Mesenchymal stem cell (in vitro differentiated cells and primary cell): ENCODE results near the gene NCKAP1.

ENCODE experiments used
- DNase-seq: peaks from one replicate; pipeline ENCODE4 v3.0.0-alpha.2; 2013
- H2AFZ ChIP-seq: one replicate; pipeline ENCODE4 v1.6.1; 2013; ENCODE audit warnings: low read depth, mild to moderate bottlenecking, control low read depth, inconsistent platforms, low read length, moderate library complexity
- H2AK5ac ChIP-seq: 2 replicates; pipeline ENCODE4 v1.6.1; 2013; ENCODE audit warnings: low read length, moderate library complexity, mild to moderate bottlenecking, inconsistent platforms; ENCODE audit not compliant: severe bottlenecking
- H2BK120ac ChIP-seq: one replicate; pipeline ENCODE4 v1.6.1; 2013; ENCODE audit warnings: low read depth, mild to moderate bottlenecking, inconsistent platforms, low read length, moderate library complexity
- H2BK12ac ChIP-seq, 2 experiments: one replicate each; pipeline ENCODE4 v1.6.1; 2013; ENCODE audit warnings: inconsistent platforms in 2 of 2, low read length in 2 of 2, mild to moderate bottlenecking in 2 of 2, moderate library complexity in 2 of 2, control low read depth in 1 of 2
- H2BK15ac ChIP-seq: one replicate; pipeline ENCODE4 v1.6.1; 2013; ENCODE audit warnings: mild to moderate bottlenecking, low read depth, inconsistent platforms; ENCODE audit not compliant: poor library complexity, severe bottlenecking
- H2BK5ac ChIP-seq: 2 replicates; pipeline ENCODE4 v1.6.1; 2013; ENCODE audit warnings: low read depth, mild to moderate bottlenecking, low read length, control low read depth, inconsistent platforms; ENCODE audit not compliant: poor library complexity, severe bottlenecking
- H3K14ac ChIP-seq, 2 experiments: one replicate each; pipeline ENCODE4 v1.6.1; 2013; ENCODE audit warnings: inconsistent platforms in 2 of 2, low read length in 2 of 2, control low read depth in 1 of 2, mild to moderate bottlenecking in 1 of 2, moderate library complexity in 1 of 2
- H3K18ac ChIP-seq, 2 experiments: one replicate each; pipeline ENCODE4 v1.6.1; 2013; ENCODE audit warnings: inconsistent platforms in 2 of 2, low read length in 2 of 2, control low read depth in 1 of 2, low read depth in 1 of 2, mild to moderate bottlenecking in 1 of 2
- H3K23ac ChIP-seq, 2 experiments: one replicate each; pipeline ENCODE4 v1.6.1; 2013; ENCODE audit warnings: inconsistent platforms in 2 of 2, low read length in 2 of 2, mild to moderate bottlenecking in 2 of 2, moderate library complexity in 2 of 2, control low read depth in 1 of 2
- H3K27ac ChIP-seq: 2 replicates; pipeline ENCODE4 v1.5.1; 2013; ENCODE audit warnings: mild to moderate bottlenecking, moderate library complexity, low read length, control low read depth, inconsistent platforms; ENCODE audit not compliant: poor library complexity, severe bottlenecking
- H3K27me3 ChIP-seq, 2 experiments: 2 replicates each; pipeline versions ENCODE4 v1.6.1 to v1.7.0; 2013; ENCODE audit warnings: low read length in 2 of 2, mild to moderate bottlenecking in 2 of 2, moderate library complexity in 2 of 2, control low read depth in 1 of 2, inconsistent platforms in 1 of 2; ENCODE audit not compliant: control insufficient read depth in 1 of 2, insufficient read depth in 1 of 2
- H3K36me3 ChIP-seq, 2 experiments: 2 replicates each; pipeline versions ENCODE4 v1.6.1 to v1.7.0; 2013; ENCODE audit warnings: low read length in 2 of 2, control low read depth in 1 of 2, inconsistent platforms in 1 of 2, low read depth in 1 of 2, mild to moderate bottlenecking in 1 of 2; ENCODE audit not compliant: insufficient read depth in 2 of 2, control insufficient read depth in 1 of 2
- H3K4ac ChIP-seq, 2 experiments: one replicate each; pipeline ENCODE4 v1.6.1; 2013; ENCODE audit warnings: inconsistent platforms in 2 of 2, low read length in 2 of 2, mild to moderate bottlenecking in 2 of 2, moderate library complexity in 2 of 2, control low read depth in 1 of 2, low read depth in 1 of 2
- H3K4me1 ChIP-seq: 2 replicates; pipeline ENCODE4 v1.6.1; 2013; ENCODE audit warnings: low read depth, low read length, control low read depth; ENCODE audit not compliant: control insufficient read depth, insufficient read depth
- H3K4me2 ChIP-seq: 2 replicates; pipeline ENCODE4 v1.6.1; 2013; ENCODE audit warnings: low read length, mild to moderate bottlenecking, inconsistent platforms; ENCODE audit not compliant: poor library complexity, severe bottlenecking
- H3K4me3 ChIP-seq, 2 experiments: 2 replicates each; pipeline versions ENCODE4 v1.5.1 to v1.7.0; 2013; ENCODE audit warnings: low read length in 2 of 2, mild to moderate bottlenecking in 2 of 2, control low read depth in 1 of 2, low read depth in 1 of 2; ENCODE audit not compliant: insufficient read depth in 1 of 2
- H3K79me1 ChIP-seq: replicated peaks from 2 replicates; pipeline ENCODE4 v1.6.1; 2013; ENCODE audit warnings: mild to moderate bottlenecking, control low read depth, low read length, inconsistent platforms; ENCODE audit not compliant: poor library complexity, severe bottlenecking
- H3K9ac ChIP-seq: 2 replicates; pipeline ENCODE4 v1.7.0; 2013; ENCODE audit warnings: mild to moderate bottlenecking, low read length, moderate library complexity
- H3K9me3 ChIP-seq: 2 replicates; pipeline ENCODE4 v1.7.0; 2013; ENCODE audit warnings: mild to moderate bottlenecking, low read length; ENCODE audit not compliant: control insufficient read depth
- H4K8ac ChIP-seq: one replicate; pipeline ENCODE4 v1.6.1; 2013; ENCODE audit warnings: inconsistent platforms, mild to moderate bottlenecking, low read length, moderate library complexity
- H4K91ac ChIP-seq: one replicate; pipeline ENCODE4 v1.6.1; 2013; ENCODE audit warnings: mild to moderate bottlenecking, low read length, inconsistent platforms
- WGBS: methylation state at CpG from one replicate; pipeline ENCODE4 v1.1.7; 2013; ENCODE audit warnings: mixed read lengths; 5-methylcytosine and 5-hydroxymethylcytosine counted together

The NCKAP1 gene

DNA sequence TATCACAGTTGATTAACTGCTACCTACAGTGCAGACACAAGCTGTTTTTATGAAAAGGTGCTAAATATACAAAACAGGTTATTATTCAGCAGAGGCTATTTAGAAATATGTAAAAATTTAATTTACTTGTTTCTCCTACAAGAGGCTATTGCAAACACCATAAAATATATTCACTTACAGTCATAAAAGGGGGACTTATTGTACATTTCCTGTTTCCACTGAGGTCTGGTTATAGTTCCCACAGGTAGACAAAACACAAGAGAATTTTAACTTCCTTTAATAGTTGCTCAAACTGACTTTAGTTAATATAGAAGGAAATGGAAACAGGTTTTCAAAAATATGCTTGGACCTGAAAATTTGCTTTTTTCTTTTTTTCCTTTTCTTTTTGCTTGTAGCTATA, 131.8 kb downstream of the NCKAP1 start:
- Histone ChIP-seq H2BK120ac (no peak overlapping the region), H4K8ac (no peak overlapping the region), H2AFZ (no peak overlapping the region), H2BK5ac (no peak overlapping the region), H3K36me3 (peaks cover 2 to 33% of the 10 kb centered on the region in 2 experiments), H3K4ac (no peak overlapping the region), H3K27ac (no peak overlapping the region), H2BK15ac (no peak overlapping the region), H3K23ac (no peak overlapping the region), H3K79me1 (peaks cover 5% of the 10 kb centered on the region), H3K4me1 (peaks cover 3% of the 10 kb centered on the region), H3K27me3 (no peaks in the 10 kb centered on the region), H3K9me3 (no peaks in the 10 kb centered on the region), H2BK12ac (no peak overlapping the region), H3K14ac (no peak overlapping the region), H2AK5ac (no peak overlapping the region), H3K4me3 (no peak overlapping the region), H4K91ac (no peak overlapping the region), H3K18ac (no peak overlapping the region), H3K9ac (no peak overlapping the region), H3K4me2 (no peak overlapping the region)
- no peak for DNase-seq

DNA sequence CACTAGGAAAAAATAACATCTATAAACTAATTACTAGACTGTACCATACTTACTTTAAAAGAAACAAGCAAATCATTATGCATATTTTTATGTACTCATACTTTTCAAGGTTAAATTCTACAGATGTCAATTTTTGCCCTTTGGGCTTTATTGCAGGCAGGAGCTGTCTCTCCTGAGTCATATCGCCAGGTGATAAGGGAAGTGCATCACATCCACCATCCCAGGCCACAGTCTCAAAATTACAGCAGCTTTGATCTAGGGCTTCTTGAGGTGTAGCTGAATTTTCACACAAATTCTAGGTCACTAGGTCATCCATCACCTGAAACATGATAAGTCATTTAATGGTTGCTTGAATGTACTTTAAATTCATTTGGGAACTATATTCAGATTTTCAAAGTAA, 133.4 kb downstream of the NCKAP1 start:
- 100% methylated on average over 1 of the region's 1 CpG for WGBS

DNA sequence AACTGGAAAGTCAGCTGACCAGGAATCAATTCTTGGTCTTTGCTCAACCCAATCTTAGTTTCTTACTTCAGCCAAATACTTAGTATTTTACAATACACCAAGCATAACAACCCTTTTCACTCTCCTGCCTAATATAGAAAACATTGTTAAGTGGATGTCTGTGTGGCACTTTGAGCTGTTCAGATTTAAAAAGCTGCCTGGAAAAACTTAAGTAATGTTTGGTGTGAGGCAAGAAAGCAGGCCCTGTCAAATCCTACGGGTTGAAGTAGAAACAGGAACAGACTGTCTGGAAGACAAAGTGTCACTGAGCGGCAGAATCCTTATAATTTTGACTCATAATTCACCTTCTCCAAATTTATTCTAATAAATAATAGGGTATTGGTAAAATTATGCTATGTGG, 134.7 kb downstream of the NCKAP1 start:
- DNase-seq = peak; percentile 23
- H2AK5ac ChIP-seq = no peak overlapping the region
- H3K4me1 ChIP-seq = peaks cover 3% of the 10 kb centered on the region
- H3K9me3 ChIP-seq = no peaks in the 10 kb centered on the region
- no peak overlapping the region for H3K4me2 ChIP-seq
- no peak overlapping the region for H3K27ac ChIP-seq
- H4K91ac ChIP-seq = no peak overlapping the region
- H2BK15ac ChIP-seq = no peak overlapping the region
- H3K18ac ChIP-seq = no peak overlapping the region
- no peak overlapping the region for H2BK120ac ChIP-seq
- H3K23ac ChIP-seq = no peak overlapping the region
- no peak overlapping the region for H3K14ac ChIP-seq
- no peak overlapping the region for H2BK12ac ChIP-seq
- H3K36me3 ChIP-seq = peaks cover 0 to 5% of the 10 kb centered on the region in 2 experiments
- no peak overlapping the region for H3K4me3 ChIP-seq
- no peak overlapping the region for H2AFZ ChIP-seq
- H3K4ac ChIP-seq = no peak overlapping the region
- WGBS = no CpG with 5 or more reads among the region's 2 CpGs
- no peaks in the 10 kb centered on the region for H3K79me1 ChIP-seq
- H4K8ac ChIP-seq = no peak overlapping the region
- no peak overlapping the region for H3K9ac ChIP-seq
- no peak overlapping the region for H2BK5ac ChIP-seq
- H3K27me3 ChIP-seq = no peaks in the 10 kb centered on the region

More for the DNA sequence above, 133.4 kb downstream of the NCKAP1 start:
- no peak for DNase-seq
- Histone ChIP-seq H2AK5ac (no peak overlapping the region), H4K91ac (no peak overlapping the region), H3K18ac (no peak overlapping the region), H2BK15ac (no peak overlapping the region), H3K4me2 (no peak overlapping the region), H3K23ac (no peak overlapping the region), H3K4me3 (no peak overlapping the region), H3K27ac (no peak overlapping the region), H3K27me3 (no peaks in the 10 kb centered on the region), H2BK12ac (no peak overlapping the region), H2AFZ (no peak overlapping the region), H4K8ac (peak overlapping the region; percentile 2), H3K4me1 (peaks cover 3% of the 10 kb centered on the region), H3K4ac (no peak overlapping the region), H2BK5ac (no peak overlapping the region), H3K9ac (no peak overlapping the region), H3K9me3 (no peaks in the 10 kb centered on the region), H3K36me3 (peaks cover 0 to 18% of the 10 kb centered on the region in 2 experiments), H3K79me1 (peaks cover under 1% of the 10 kb centered on the region), H2BK120ac (no peak overlapping the region), H3K14ac (no peak overlapping the region)

DNA sequence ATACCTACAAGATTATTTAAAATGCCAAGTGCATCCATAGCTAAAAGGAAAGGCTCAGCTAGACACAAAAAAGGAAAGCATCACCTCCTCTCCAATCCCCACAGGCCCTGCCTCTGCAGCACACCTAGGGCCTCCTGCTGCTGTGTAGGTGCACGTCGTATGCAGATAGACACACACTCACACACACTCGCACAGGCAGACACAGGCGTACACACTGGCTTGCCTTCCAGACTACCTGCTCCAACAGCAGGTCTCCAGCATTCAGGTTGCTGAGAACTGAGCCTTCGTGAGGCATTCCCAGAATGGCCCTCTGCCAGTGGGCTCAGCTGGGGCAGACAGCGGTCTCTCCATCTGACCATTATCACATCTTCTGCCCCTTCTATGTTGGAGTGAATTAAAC, 136.5 kb downstream of the NCKAP1 start:
- Histone ChIP-seq H3K36me3 (peaks cover 0 to 4% of the 10 kb centered on the region in 2 experiments), H3K27ac (no peak overlapping the region), H2AFZ (no peak overlapping the region)

More for the DNA sequence above, 136.5 kb downstream of the NCKAP1 start:
- Histone ChIP-seq H2BK15ac (no peak overlapping the region), H3K18ac (no peak overlapping the region), H3K14ac (peak overlapping the region in 1 of 2 experiments; percentile 5), H4K91ac (no peak overlapping the region), H4K8ac (no peak overlapping the region), H3K9ac (no peak overlapping the region), H3K23ac (no peak overlapping the region), H2BK120ac (no peak overlapping the region), H3K79me1 (no peaks in the 10 kb centered on the region), H3K4ac (no peak overlapping the region), H2AK5ac (no peak overlapping the region), H3K4me2 (no peak overlapping the region), H2BK12ac (no peak overlapping the region), H3K27me3 (no peaks in the 10 kb centered on the region), H3K4me3 (no peak overlapping the region), H3K4me1 (peaks cover 1% of the 10 kb centered on the region), H2BK5ac (no peak overlapping the region), H3K9me3 (no peaks in the 10 kb centered on the region)
- DNase-seq = no peak
- 96% methylated on average over 6 of the region's 6 CpGs for WGBS
